Fibroblast of lung (primary cell): ENCODE measurements around the gene PUS7.

Experiments used
- CTCF ChIP-seq, 2 donors: IDR thresholded peaks in 1 of 2; conservative IDR thresholded peaks in 1 of 2; 1 replicate in 1 of 2; 2 replicates in 1 of 2; pipeline ENCODE4 v1.5.1; 2011 to 2012; ENCODE audit warnings: low read length in 2 of 2, control low read depth in 1 of 2, inconsistent platforms in 1 of 2, low read depth in 1 of 2, mild to moderate bottlenecking in 1 of 2
- EZH2 ChIP-seq: IDR thresholded peaks from 2 replicates; pipeline ENCODE4 v1.5.1; 2012; ENCODE audit warnings: low read length, control low read depth, mild to moderate bottlenecking; ENCODE audit errors: missing control alignments

DNA sequence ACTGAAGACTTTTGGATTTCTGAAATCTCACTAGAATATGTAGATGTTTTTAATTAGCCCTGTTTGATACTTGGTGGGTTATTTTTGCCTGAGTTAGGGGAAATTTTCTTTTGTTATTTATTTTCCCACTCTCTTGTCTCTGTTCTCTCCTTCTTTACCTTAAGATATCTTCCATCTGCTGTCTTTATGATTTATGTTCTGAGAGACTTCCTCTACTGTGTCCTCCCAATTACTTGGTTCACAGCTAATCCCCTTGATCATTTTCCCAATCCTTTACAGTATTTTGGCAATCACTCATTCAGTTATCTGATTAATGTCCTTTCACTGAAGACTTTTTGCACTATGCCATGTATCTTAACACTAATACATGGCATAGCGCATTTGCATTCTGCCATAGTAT is 83.8 kb downstream of the PUS7 start:
- TF ChIP-seq CTCF (conservative IDR thresholded peaks at IDR 0.05 in 1 of 2, IDR thresholded peaks at IDR 0.05 in 1 of 2; ENCODE audit: low read depth in 1 of 2, low read length in 2 of 2) (no peak), EZH2 (no peak)
